ENCODE results near the gene IGSF6. TPM values are rescaled to one million over a fixed set of nuclear protein-coding genes. Genes with fewer than 3 reads are reported as not detected.

Gene IGSF6
- total RNA-seq, 1 experiment from 2014 or later: 0.23 TPM

DNA sequence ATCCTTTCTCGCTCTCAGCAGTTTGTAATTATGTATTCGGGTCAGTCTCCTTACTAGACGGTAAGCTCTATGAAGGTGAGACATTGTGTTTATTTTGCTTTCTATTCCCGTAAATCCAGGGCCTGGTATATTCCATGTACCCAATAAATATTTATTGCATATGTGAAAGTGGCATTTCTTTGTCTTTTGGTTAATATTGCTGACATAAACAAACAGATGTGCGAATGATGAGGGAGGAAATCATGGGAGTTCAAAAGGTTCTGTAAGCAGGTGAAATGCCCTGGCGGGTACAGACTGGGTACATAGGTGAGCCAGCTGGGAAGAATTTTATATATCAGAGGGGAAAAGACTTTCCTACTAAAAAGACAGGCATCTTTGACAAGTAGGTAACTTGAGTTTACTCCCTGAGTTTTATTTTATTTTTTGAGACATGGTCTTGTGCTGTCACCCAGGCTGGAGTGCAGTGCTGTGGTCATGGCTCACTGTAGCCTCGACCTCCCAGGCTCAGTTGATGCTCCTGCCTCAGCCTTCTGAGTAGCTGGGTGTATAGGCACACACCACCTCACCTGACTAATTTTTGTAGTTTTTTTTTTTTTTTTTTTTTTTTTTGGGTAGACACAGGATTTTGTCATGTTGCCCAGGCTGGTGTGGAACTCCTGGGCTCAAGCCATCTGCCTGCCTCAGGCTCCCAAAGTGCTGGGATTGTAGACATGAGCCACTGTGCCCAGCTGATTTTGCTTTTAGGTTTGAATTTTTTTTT is 58.7 kb downstream of the IGSF6 start:
- ATAC-seq (no peak), DNase-seq (ENCODE audit: low read depth, low spot score) (no peak)
- in situ Hi-C loops (cut with HindIII; ENCODE audit: low pct_unique_long_range_greater_than_20kb, low sequenced_read_pairs) (no loop called here), intact Hi-C loops (cut with micrococcal nuclease; ENCODE audit: unreplicated experiment) (no loop called here)
- ChIA-PET POLR2A (interaction anchor here (0.7 kb wide), 1 partner anchor 349 kb away, joined by 8 read pairs; no protein-coding TSS in a partner anchor), CTCF (interaction anchor here (0.6 kb wide), 2 partner anchors 115 to 1052 kb away, joined by 3 to 4 read pairs; no protein-coding TSS in a partner anchor)
- TF ChIP-seq POLR2AphosphoS5 (IDR thresholded peaks at IDR 0.05; ENCODE audit: low read depth, low read length): no peak
- TF ChIP-seq REST (IDR thresholded peaks at IDR 0.05; ENCODE audit: insufficient read depth in 1 of 2, low read depth in 2 of 2, low read length in 1 of 2): no peak
- no peak for TF ChIP-seq TCF7L2 (IDR thresholded peaks at IDR 0.05; ENCODE audit: low read depth, low read length)
- TF ChIP-seq SIN3A (IDR thresholded peaks at IDR 0.05; ENCODE audit: borderline replicate concordance, insufficient read depth, low read depth, low read length): no peak
- TF ChIP-seq, protein P1, sequence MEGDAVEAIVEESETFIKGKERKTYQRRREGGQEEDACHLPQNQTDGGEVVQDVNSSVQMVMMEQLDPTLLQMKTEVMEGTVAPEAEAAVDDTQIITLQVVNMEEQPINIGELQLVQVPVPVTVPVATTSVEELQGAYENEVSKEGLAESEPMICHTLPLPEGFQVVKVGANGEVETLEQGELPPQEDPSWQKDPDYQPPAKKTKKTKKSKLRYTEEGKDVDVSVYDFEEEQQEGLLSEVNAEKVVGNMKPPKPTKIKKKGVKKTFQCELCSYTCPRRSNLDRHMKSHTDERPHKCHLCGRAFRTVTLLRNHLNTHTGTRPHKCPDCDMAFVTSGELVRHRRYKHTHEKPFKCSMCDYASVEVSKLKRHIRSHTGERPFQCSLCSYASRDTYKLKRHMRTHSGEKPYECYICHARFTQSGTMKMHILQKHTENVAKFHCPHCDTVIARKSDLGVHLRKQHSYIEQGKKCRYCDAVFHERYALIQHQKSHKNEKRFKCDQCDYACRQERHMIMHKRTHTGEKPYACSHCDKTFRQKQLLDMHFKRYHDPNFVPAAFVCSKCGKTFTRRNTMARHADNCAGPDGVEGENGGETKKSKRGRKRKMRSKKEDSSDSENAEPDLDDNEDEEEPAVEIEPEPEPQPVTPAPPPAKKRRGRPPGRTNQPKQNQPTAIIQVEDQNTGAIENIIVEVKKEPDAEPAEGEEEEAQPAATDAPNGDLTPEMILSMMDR (IDR thresholded peaks at IDR 0.05): no peak
- Histone ChIP-seq H3K4me1 (ENCODE audit: control insufficient read depth, insufficient read depth, low read length) (no peaks in the 10 kb centered on the region), H3K4me3 (ENCODE audit: low read depth in 2 of 2, low read length in 2 of 2) (no peak overlapping the region), H3K9me3 (ENCODE audit: control insufficient read depth, insufficient read depth, low read depth, low read length) (no peaks in the 10 kb centered on the region), H3K27me3 (ENCODE audit: control insufficient read depth, insufficient read depth, low read length) (no peaks in the 10 kb centered on the region), H3K36me3 (ENCODE audit: control insufficient read depth, insufficient read depth, low read length) (no peaks in the 10 kb centered on the region), H3K27ac (ENCODE audit: low read length) (no peak overlapping the region)
- BruUV-seq (replicated peaks): no TSS peak

- ChIA-PET POLR2A (no interaction called here), CTCF (interaction anchor here (0.6 kb wide), 1 partner anchor 12 kb away, joined by 4 read pairs; no protein-coding TSS in a partner anchor)
- no peak overlapping the region for H3K4me3 ChIP-seq (ENCODE audit: low read depth in 2 of 2, low read length in 2 of 2)
- TF ChIP-seq, protein P1 (IDR thresholded peaks at IDR 0.05): no peak
- TF ChIP-seq TCF7L2 (IDR thresholded peaks at IDR 0.05; ENCODE audit: low read depth, low read length) (no peak), POLR2AphosphoS5 (IDR thresholded peaks at IDR 0.05; ENCODE audit: low read depth, low read length) (no peak), REST (IDR thresholded peaks at IDR 0.05; ENCODE audit: insufficient read depth in 1 of 2, low read depth in 2 of 2, low read length in 1 of 2) (no peak), SIN3A (IDR thresholded peaks at IDR 0.05; ENCODE audit: borderline replicate concordance, insufficient read depth, low read depth, low read length) (no peak)
- no peak overlapping the region for H3K27ac ChIP-seq (ENCODE audit: low read length)
- no peaks in the 10 kb centered on the region for H3K4me1 ChIP-seq (ENCODE audit: control insufficient read depth, insufficient read depth, low read length)
- intact Hi-C loops (cut with micrococcal nuclease; ENCODE audit: unreplicated experiment): no loop called here
- H3K27me3 ChIP-seq (ENCODE audit: control insufficient read depth, insufficient read depth, low read length): no peaks in the 10 kb centered on the region
- BruUV-seq (replicated peaks): no TSS peak
- ATAC-seq: no peak
- H3K36me3 ChIP-seq (ENCODE audit: control insufficient read depth, insufficient read depth, low read length): no peaks in the 10 kb centered on the region
- H3K9me3 ChIP-seq (ENCODE audit: control insufficient read depth, insufficient read depth, low read depth, low read length): no peaks in the 10 kb centered on the region
- in situ Hi-C loops (cut with HindIII; ENCODE audit: low pct_unique_long_range_greater_than_20kb, low sequenced_read_pairs): no loop called here
- no peak for DNase-seq (ENCODE audit: low read depth, low spot score)
Measured at GRCh38 chr16:21592191-21592590, 60.2 kb downstream of the IGSF6 start.

Data from Panc1 (cell line).